OCI-LY1 (cell line): ENCODE measurements around the gene FMN2.

Experiments used
- H2AFZ ChIP-seq: fragments of 200-600 bp; sonication (generic), shearing (Covaris generic); 2 replicates; pipeline ENCODE4 v1.6.0; 2014; ENCODE audit warnings: antibody characterized with exemption, mild to moderate bottlenecking, low read length
- H3F3A ChIP-seq: fragments of 200-600 bp; sonication (generic), shearing (Covaris generic); 2 replicates; pipeline ENCODE4 v1.6.0; 2014; ENCODE audit warnings: mild to moderate bottlenecking, antibody characterized with exemption, low read length, moderate library complexity; ENCODE audit not compliant: insufficient read depth
- H3K27ac ChIP-seq: fragments of 200-600 bp; sonication (generic); 2 replicates; pipeline ENCODE4 v1.5.1; 2014; ENCODE audit warnings: low read length, mixed run types, mild to moderate bottlenecking, low read depth; ENCODE audit not compliant: poor library complexity, severe bottlenecking
- H3K27me3 ChIP-seq: fragments of 200-600 bp; sonication (generic); 2 replicates; pipeline ENCODE4 v1.6.0; 2014; ENCODE audit warnings: antibody characterized with exemption, mild to moderate bottlenecking, low read length, moderate library complexity; ENCODE audit not compliant: insufficient read depth
- H3K36me3 ChIP-seq: fragments of 200-600 bp; sonication (generic); 2 replicates; pipeline ENCODE4 v1.6.1; 2014; ENCODE audit warnings: mild to moderate bottlenecking, antibody characterized with exemption, low read length, moderate library complexity, mixed read lengths; ENCODE audit not compliant: insufficient read depth
- H3K4me1 ChIP-seq: fragments of 200-600 bp; sonication (generic); 2 replicates; pipeline ENCODE4 v1.5.1; 2014; ENCODE audit warnings: mild to moderate bottlenecking, low read length, moderate library complexity; ENCODE audit not compliant: insufficient read depth, severe bottlenecking
- H3K4me2 ChIP-seq: fragments of 200-600 bp; sonication (generic), shearing (Covaris generic); 2 replicates; pipeline ENCODE4 v1.6.1; 2014; ENCODE audit warnings: low read length
- H3K4me3 ChIP-seq: fragments of 200-600 bp; sonication (generic); 2 replicates; pipeline ENCODE4 v1.5.1; 2014; ENCODE audit warnings: low read length, low read depth, mild to moderate bottlenecking, mixed read lengths; ENCODE audit not compliant: poor library complexity, severe bottlenecking
- H3K79me2 ChIP-seq: fragments of 200-600 bp; shearing (Covaris generic); 2 replicates; pipeline ENCODE4 v1.6.1; 2016; ENCODE audit warnings: mixed run types, low read length, mixed read lengths; ENCODE audit not compliant: insufficient read depth
- H3K9ac ChIP-seq: fragments of 200-600 bp; sonication (generic), shearing (Covaris generic); 2 replicates; pipeline ENCODE4 v1.6.1; 2014; ENCODE audit warnings: mild to moderate bottlenecking, low read length, mixed read lengths
- H3K9me2 ChIP-seq: fragments of 200-600 bp; sonication (generic), shearing (Covaris generic); 2 replicates; pipeline ENCODE4 v1.6.1; 2014; ENCODE audit warnings: low read depth, mild to moderate bottlenecking, low read length, mixed read lengths
- H3K9me3 ChIP-seq: fragments of 200-600 bp; shearing (Covaris generic); 2 replicates; pipeline ENCODE4 v1.6.1; 2014; ENCODE audit warnings: low read length, mixed read lengths
- H4K20me1 ChIP-seq: fragments of 200-600 bp; sonication (generic), shearing (Covaris generic); 2 replicates; pipeline ENCODE4 v1.6.0; 2016; ENCODE audit warnings: mild to moderate bottlenecking, low read length; ENCODE audit not compliant: insufficient read depth
- EZH2 ChIP-seq: fragments of 200-600 bp; sonication (generic), shearing (Covaris generic); IDR thresholded peaks from 2 replicates; pipeline ENCODE4 v1.8.0; 2017; ENCODE audit warnings: borderline replicate concordance, mixed run types, mild to moderate bottlenecking, antibody characterized with exemption, low read length, moderate library complexity, mixed read lengths
- TF ChIP-seq, protein P1 (sequence below): fragments of 200-600 bp; sonication (generic), shearing (Covaris generic); IDR thresholded peaks from 2 replicates; pipeline ENCODE4 v1.5.1; 2017; ENCODE audit warnings: mild to moderate bottlenecking, antibody characterized with exemption, low read length, moderate library complexity, mixed read lengths

The FMN2 gene

DNA sequence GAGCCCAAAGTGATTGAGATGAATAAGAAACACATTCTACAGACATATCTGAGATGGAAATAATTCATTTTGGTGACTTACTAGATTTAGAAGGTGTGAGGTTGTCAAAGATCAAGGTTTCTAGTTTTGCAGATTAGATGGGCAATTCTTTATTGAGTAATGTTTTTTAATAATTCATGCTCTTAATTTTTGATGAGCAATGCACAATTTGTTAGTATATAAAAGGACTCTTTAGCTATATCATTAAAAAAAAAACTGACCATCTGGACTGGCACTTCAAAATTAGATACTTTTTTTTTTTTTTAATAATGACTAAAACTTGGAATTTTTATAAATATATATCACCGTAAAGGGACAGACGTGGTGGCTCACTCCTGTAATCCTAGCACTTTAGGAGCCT, 63.9 kb downstream of the FMN2 start:
- Histone ChIP-seq H4K20me1 (no peaks in the 10 kb centered on the region), H3K27ac (no peak overlapping the region), H3K79me2 (no peaks in the 10 kb centered on the region), H3K9me2 (no peaks in the 10 kb centered on the region), H3K36me3 (no peaks in the 10 kb centered on the region), H3K9ac (no peak overlapping the region), H3K4me1 (no peaks in the 10 kb centered on the region), H3K27me3 (no peaks in the 10 kb centered on the region), H2AFZ (no peak overlapping the region), H3K4me2 (no peak overlapping the region), H3K9me3 (no peaks in the 10 kb centered on the region), H3K4me3 (no peak overlapping the region), H3F3A (no peaks in the 10 kb centered on the region)
- no peak for TF ChIP-seq EZH2
- TF ChIP-seq, protein P1, sequence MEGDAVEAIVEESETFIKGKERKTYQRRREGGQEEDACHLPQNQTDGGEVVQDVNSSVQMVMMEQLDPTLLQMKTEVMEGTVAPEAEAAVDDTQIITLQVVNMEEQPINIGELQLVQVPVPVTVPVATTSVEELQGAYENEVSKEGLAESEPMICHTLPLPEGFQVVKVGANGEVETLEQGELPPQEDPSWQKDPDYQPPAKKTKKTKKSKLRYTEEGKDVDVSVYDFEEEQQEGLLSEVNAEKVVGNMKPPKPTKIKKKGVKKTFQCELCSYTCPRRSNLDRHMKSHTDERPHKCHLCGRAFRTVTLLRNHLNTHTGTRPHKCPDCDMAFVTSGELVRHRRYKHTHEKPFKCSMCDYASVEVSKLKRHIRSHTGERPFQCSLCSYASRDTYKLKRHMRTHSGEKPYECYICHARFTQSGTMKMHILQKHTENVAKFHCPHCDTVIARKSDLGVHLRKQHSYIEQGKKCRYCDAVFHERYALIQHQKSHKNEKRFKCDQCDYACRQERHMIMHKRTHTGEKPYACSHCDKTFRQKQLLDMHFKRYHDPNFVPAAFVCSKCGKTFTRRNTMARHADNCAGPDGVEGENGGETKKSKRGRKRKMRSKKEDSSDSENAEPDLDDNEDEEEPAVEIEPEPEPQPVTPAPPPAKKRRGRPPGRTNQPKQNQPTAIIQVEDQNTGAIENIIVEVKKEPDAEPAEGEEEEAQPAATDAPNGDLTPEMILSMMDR = no peak

DNA sequence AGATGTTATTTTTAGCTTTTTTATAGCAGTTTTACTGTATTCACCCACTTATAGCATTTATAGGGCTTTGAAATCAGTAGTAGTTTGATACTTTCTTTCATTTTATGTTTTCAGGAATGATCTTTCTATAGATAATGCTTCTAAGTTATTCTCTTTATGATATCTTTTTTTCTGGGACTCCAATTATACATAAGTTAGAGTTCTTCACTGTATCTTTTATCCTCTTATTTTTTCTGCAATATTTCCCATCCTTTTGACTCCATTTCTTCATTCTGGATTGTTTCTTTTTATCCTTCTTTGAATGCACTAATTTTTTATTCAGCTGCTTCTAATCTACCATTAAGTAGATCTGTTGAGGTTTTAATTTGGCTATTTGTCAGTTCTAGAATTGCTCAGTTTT, 73.1 kb downstream of the FMN2 start:
- H3K4me3 ChIP-seq = no peak overlapping the region
- no peak for TF ChIP-seq EZH2
- TF ChIP-seq, protein P1 = no peak
- H3K4me2 ChIP-seq = no peak overlapping the region
- H3K4me1 ChIP-seq = no peaks in the 10 kb centered on the region
- H3K9ac ChIP-seq = no peak overlapping the region
- H4K20me1 ChIP-seq = no peaks in the 10 kb centered on the region
- H3K27me3 ChIP-seq = no peaks in the 10 kb centered on the region
- no peak overlapping the region for H2AFZ ChIP-seq
- H3K79me2 ChIP-seq = no peaks in the 10 kb centered on the region
- H3K9me3 ChIP-seq = no peaks in the 10 kb centered on the region
- no peaks in the 10 kb centered on the region for H3F3A ChIP-seq
- H3K27ac ChIP-seq = no peak overlapping the region
- H3K9me2 ChIP-seq = no peaks in the 10 kb centered on the region
- H3K36me3 ChIP-seq = no peaks in the 10 kb centered on the region

DNA sequence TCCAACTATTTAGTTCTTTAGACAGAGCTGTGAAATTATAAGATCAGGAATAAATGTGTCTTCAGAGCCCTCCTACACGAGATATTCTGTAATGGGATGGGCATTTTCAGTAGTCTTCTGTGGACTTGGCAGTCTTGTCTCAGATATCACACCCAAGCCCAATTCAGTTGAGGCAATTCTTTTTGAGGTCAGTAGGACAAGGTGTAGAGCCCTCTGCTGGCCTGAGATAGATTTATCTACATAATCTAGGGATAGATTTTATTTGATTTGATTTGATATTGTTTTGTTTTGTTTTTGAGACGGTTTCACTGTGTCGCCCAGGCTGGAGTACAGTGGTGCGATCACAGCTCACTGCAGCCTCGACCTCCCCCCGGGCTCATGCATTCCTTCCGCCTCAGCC, 77.5 kb downstream of the FMN2 start:
- Histone ChIP-seq H3K27me3 (no peaks in the 10 kb centered on the region), H2AFZ (no peak overlapping the region), H4K20me1 (no peaks in the 10 kb centered on the region)

More for the DNA sequence above, 77.5 kb downstream of the FMN2 start:
- Histone ChIP-seq H3K9ac (no peak overlapping the region), H3K36me3 (no peaks in the 10 kb centered on the region), H3F3A (no peaks in the 10 kb centered on the region), H3K9me3 (no peaks in the 10 kb centered on the region), H3K9me2 (no peaks in the 10 kb centered on the region), H3K4me3 (no peak overlapping the region), H3K27ac (no peak overlapping the region), H3K4me2 (no peak overlapping the region), H3K79me2 (no peaks in the 10 kb centered on the region), H3K4me1 (no peaks in the 10 kb centered on the region)
- no peak for TF ChIP-seq EZH2
- TF ChIP-seq, protein P1 = peak; percentile 39
